Islet precursor cell (in vitro differentiated cells): ENCODE results near the gene PSMD1.
A peak's percentile ranks its signal among the peaks of the same experiment; 100 is the strongest.

Source experiments
- DNase-seq: peaks from one replicate; pipeline ENCODE4 v3.0.0-alpha.2; 2018

The PSMD1 gene

GRCh38 chr2:231036131-231036530, 20.5 kb upstream of the PSMD1 start:
- peak; percentile 80 for DNase-seq

DNA sequence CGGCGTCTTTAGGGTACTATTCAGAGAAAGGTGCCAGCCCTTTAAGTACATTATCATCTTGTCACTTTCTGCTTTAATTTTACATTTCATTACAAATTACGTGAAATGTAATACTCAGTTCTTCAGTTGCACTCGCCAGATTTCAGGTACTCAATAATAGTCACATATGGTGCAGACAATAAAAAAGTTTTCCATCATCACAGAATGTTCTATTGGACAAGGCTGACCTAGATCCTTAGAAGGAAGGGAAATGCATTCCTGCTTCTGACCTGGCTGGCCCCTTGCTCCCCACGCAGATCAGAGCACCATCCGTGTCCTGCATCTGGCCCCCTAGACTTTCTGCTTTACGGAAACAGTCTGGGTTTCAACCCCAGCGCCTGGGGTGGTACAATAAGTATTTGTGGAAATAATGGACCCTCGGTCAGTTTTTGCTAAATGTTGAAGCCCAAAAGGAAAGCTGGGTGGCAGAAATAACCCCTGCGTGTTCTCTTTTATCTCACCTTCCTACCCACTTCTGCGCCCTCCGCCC, 20.0 kb upstream of the PSMD1 start:
- no peak for DNase-seq

- DNase-seq = no peak
Measured at GRCh38 chr2:231037202-231037730, 19.4 kb upstream of the PSMD1 start, which contains the start of gene C2orf72. Gene C2orf72, plus strand, starts transcription at chr2:231037523. Its CDS starts 43 bp downstream, at chr2:231037566.

GRCh38 chr2:231037731-231038482, 18.8 kb upstream of the PSMD1 start:
- DNase-seq = peak; percentile 68

DNA sequence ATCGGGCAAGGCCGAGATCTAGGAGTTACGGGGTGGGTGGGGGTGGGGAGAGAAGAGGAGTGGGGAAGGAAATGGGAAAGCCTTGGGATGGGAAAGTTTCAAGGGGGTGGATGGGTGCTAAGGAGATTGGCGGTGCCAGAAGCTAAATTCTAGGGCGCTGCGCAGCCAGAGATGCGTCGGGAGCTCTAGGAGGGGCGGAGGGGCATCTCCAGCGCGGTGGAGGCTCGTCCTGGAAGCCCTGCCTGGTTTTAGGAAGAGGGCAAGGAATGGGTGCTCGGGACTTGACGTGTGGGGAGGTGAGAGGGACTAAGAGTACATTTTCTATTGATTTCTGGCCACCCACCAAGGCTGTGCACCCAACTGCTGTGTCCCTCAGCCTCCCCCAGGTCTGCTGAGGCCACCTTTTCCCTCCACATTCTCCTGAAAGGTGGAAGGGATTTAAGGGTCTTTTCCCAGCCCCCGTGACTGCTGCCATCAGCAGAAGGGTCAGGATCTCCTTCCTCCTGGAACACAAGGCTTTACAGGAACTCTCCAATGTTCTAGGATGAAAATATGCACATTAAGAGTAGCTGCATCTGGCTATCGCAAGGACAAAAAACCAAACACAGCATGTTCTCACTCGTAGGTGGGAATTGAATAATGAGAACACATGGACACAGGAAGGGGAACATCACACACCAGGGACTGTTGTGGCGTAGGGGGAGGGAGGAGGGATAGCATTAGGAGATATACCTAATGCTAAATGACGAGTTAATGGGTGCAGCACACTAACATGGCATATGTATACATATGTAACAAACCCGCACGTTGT, 18.0 kb upstream of the PSMD1 start:
- DNase-seq = no peak

DNA sequence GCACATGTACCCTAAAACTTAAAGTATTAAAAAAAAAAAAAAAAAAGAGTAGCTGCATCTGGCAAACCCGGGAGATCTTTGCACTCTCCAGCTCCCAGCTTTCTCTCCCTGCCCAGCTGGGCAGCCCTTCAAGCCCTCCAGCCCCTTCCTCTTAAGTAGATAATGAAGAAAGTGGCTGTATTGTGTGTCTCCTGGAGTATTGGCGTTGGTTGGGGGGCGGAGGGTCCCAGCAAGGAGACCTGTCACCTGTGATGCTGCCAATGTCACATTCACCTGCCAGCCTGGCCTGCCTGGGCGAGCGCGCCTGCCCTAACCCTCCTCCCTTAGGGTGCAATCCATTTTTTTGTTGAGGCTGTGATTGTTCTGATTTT, 17.4 kb upstream of the PSMD1 start:
- no peak for DNase-seq

DNA sequence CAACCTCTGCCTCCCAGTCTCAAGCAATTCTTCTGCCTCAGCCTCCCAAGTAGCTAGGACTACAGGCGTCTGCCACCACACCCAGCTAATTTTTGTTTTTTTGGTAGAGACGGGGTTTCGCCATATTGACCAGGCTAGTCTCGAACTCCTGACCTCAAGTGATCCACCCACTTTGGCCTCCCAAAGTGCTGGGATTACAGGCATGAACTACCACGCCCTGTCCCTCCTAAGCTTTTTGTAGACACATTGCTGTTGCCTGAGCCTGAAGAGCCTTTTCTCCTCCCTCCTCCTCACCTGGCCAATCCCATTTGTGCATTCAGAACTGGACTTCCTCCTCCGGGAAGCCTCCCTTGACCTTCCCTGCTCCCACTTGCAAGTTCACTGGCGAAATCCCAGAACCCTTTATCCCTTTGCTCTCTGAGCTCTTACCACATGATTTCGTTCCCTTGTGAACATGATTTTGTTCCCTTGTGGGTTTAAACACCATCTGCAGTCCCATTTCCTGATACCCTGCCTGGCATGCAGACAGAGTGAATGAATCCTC, 16.8 kb upstream of the PSMD1 start:
- DNase-seq = no peak

- no peak for DNase-seq
Measured at GRCh38 chr2:231041061-231041689, 15.5 kb upstream of the PSMD1 start.

DNA sequence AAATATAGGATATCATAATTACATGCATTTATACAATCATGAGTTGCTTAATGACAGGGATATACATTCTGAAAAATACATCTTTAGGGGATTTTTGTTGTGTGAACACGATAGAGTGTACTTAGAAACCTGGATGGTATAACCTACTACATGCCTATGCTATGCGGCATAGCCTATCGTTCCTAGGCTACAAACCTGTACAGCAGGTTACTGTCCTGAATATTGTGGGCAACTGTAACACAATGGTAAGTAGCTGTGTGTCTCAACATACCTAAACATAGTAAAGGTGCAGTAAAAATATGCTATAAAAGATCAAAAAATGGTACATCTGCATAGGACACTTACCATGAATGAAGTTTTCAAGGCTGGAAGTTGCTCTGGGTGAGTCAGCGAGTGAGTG, 12.9 kb upstream of the PSMD1 start:
- DNase-seq = no peak

DNA sequence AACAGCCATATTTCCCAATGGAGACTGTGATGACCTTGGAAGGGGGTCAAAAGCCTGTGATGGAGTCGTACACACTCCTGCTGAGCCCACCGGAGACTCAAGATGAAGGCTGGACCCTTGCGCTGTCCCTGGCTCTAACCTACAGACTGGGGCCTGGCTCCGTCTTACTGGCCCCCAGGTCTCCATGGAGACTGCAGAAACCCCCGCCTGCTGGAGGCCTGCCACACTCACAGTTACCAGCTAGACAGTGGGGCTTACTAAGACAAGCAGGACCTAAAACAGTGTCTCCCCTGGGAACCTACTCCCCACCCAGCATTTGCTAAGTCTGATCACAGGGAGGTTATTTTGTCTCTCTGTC, 9.8 kb upstream of the PSMD1 start:
- DNase-seq = no peak

- DNase-seq = peak; percentile 73
Measured at GRCh38 chr2:231047274-231047922, 9.3 kb upstream of the PSMD1 start.

DNA sequence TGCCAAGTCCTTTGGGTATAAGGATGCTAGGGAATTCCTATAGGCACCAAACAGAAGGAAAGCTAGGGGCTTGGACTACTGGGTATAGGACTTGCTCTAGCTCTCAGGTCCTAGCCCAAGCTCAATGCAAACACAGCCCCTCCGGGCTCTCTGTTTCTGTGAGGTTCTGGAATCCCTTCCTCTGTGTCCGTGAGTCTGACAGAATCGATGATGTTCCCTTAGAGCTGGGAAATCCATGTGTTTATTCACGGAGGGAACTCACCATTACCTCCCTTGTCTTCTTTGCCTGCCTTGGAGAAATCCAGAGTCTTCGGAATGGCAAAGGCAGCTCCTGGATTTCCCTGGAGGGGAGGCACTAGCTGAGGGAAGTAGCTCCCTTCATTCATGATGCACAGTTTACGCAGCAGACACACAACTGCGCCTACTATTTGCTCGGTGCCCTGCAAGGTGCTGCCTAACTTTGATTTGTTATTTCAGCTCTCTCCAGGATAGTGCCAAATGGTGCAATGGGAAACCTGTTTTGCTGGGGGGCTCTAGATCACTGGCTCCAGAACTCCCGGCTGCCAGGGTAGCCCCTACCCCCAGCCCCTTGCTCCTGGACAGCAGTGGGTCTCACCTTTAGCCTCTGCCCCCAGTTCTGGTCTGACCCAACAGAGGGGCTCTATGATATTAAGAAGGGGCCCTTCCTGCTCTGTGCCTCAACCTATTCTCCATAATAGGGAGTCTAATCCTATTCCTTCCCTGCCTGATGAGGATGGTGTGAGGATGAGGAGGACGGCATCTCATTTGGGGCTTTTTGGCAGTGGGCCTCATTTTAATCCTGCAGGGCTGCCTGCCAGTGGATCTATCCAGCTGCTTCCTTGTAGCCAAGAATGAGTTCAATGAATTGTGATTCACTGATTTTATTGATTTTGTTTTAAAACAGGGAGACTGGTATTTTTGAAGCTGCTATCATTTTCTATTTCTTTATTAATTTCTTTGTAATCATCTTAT, 8.4 kb upstream of the PSMD1 start:
- no peak for DNase-seq

GRCh38 chr2:231049286-231050017, 7.2 kb upstream of the PSMD1 start:
- DNase-seq = no peak

DNA sequence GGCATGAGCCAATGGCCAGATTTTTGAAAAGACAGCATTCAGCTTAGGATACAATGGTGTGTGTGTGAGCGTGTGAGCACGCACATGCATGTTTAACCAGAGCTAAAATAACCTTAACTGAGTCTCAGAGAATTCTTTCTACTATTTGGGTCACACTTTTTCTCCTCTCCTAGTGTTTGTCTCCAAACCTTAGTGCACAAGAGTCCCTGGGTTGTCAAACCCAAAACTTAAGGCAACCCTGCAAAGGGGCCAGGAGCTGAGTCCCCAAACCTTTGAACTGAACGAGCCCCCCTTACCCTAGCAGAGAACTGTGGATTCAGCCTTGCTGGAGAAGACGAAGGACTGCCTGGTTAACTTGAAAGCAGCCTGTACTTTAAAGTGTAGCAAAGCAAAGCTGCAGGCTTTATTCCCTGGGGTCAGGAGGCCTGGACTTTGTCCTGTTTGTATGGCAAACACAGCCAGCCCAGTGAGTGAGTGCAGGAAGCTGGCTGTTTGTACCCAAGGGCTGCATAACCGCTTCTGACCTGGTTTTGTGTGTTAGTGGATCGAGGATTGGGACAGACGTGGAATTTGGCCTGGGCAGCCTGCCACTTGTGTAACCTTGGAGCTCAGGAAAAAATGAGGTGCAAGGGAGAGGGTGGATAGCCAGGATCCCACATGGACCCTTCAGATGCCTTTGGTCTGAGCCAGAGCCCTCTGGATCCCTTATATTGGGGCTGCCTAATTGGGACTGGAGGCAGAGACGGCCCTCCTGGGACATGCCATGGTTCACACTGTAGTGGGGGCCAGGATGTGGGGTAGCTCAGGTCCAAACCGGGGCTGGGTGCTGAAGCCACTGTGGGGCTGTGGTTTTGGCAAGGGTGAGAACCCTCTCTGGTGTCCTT, 6.4 kb upstream of the PSMD1 start:
- DNase-seq = peak; percentile 87

GRCh38 chr2:231051116-231051515, 5.6 kb upstream of the PSMD1 start:
- DNase-seq = no peak

GRCh38 chr2:231052494-231053451, 3.9 kb upstream of the PSMD1 start:
- DNase-seq = peak; percentile 93

DNA sequence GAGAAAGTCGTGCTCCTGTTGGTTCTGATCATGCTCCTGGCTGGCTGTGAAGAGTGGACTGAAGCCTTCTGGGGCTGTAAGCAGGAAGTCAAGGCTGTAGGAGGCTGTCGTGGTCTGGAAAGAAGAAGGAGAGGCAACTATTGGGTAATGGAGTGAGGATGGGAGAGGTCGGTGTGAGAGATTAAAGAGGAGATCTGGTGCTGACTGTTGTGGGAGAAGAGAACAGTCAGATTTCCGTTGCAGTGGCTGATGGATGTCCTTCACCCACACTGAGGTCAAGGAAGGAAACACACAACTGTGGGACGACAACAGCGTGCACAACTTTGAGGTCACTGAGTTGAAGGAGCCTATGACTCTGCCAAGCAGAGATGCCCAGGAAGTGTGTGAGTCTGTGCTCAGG, 2.8 kb upstream of the PSMD1 start:
- DNase-seq = no peak

DNA sequence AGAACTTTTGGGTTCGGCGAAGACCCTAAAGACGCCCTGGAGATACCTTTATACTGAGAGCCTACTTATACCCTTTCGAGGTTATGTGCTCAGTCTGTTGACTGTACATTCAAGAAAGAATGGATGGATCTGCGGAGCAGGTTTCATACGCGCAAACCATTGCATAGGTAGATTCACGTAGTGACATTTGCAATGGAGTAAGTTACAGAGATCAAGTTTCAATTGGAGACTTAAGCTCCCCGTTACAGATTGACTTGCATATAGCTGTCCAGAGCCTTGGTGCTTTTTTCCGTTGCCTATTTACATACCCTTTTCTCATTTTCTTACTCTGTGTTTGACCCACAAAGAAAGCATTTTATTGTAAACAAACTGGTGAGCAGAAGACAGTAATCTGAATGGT, 923 bp downstream of the PSMD1 start:
- DNase-seq = no peak
